ENCODE measurements around the gene MINK1. TPM values are rescaled to one million over a fixed set of nuclear protein-coding genes. Genes with fewer than 3 reads are reported as not detected.

MINK1 gene
- total RNA-seq, 1 donor from 2014 or later: 120 TPM

GRCh38 chr17:4932756-4933155 is 99.6 kb downstream of the MINK1 start:
- peaks cover 0 to 14% of the 10 kb centered on the region in 2 donors for H3K36me3 ChIP-seq
- no peaks in the 10 kb centered on the region for H3K27me3 ChIP-seq
- DNase-seq (ENCODE audit: extremely low spot score in 2 of 2): no peak
- TF ChIP-seq POLR2AphosphoS5 (IDR thresholded peaks at IDR 0.05; ENCODE audit: insufficient read depth in 1 of 2, low read depth in 1 of 2) (no peak), POLR2A (IDR thresholded peaks at IDR 0.05) (no peak), CTCF (IDR thresholded peaks at IDR 0.05) (no peak)
- intact Hi-C loops (cut with DNase I): no loop called here
- H3K9me3 ChIP-seq: no peaks in the 10 kb centered on the region
- H3K4me3 ChIP-seq: no peak overlapping the region
- no peak overlapping the region for H3K27ac ChIP-seq
- peaks cover 10% of the 10 kb centered on the region for H3K4me1 ChIP-seq

GRCh38 chr17:4933646-4934045 is 100.5 kb downstream of the MINK1 start:
- intact Hi-C loops (cut with DNase I): no loop called here
- peaks cover 0 to 20% of the 10 kb centered on the region in 2 donors for H3K36me3 ChIP-seq
- no peaks in the 10 kb centered on the region for H3K27me3 ChIP-seq
- H3K4me1 ChIP-seq: peaks cover 19% of the 10 kb centered on the region
- DNase-seq (ENCODE audit: extremely low spot score in 2 of 2): no peak
- TF ChIP-seq POLR2A (IDR thresholded peaks at IDR 0.05) (no peak), POLR2AphosphoS5 (IDR thresholded peaks at IDR 0.05; ENCODE audit: insufficient read depth in 1 of 2, low read depth in 1 of 2) (no peak)
- H3K9me3 ChIP-seq: no peaks in the 10 kb centered on the region
- no peak overlapping the region for H3K27ac ChIP-seq
- H3K4me3 ChIP-seq: no peak overlapping the region

GRCh38 chr17:4934173-4934979 is 101.2 kb downstream of the MINK1 start:
- intact Hi-C loops (cut with DNase I): no loop called here
- H3K4me1 ChIP-seq: peaks cover 27% of the 10 kb centered on the region
- no peaks in the 10 kb centered on the region for H3K27me3 ChIP-seq
- H3K4me3 ChIP-seq: no peak overlapping the region
- H3K27ac ChIP-seq: no peak overlapping the region
- DNase-seq (ENCODE audit: extremely low spot score in 2 of 2): no peak
- H3K36me3 ChIP-seq: peaks cover 0 to 20% of the 10 kb centered on the region in 2 donors
- no peaks in the 10 kb centered on the region for H3K9me3 ChIP-seq
- TF ChIP-seq POLR2AphosphoS5 (IDR thresholded peaks at IDR 0.05; ENCODE audit: insufficient read depth in 1 of 2, low read depth in 1 of 2) (no peak), CTCF (IDR thresholded peaks at IDR 0.05) (no peak), POLR2A (IDR thresholded peaks at IDR 0.05) (no peak)

GRCh38 chr17:4935650-4936049 is 102.5 kb downstream of the MINK1 start:
- H3K27ac ChIP-seq: no peak overlapping the region
- H3K27me3 ChIP-seq: no peaks in the 10 kb centered on the region
- H3K9me3 ChIP-seq: no peaks in the 10 kb centered on the region
- intact Hi-C loops (cut with DNase I): no loop called here
- DNase-seq (ENCODE audit: extremely low spot score in 2 of 2): no peak
- no peak overlapping the region for H3K4me3 ChIP-seq
- TF ChIP-seq POLR2A (IDR thresholded peaks at IDR 0.05) (no peak), POLR2AphosphoS5 (IDR thresholded peaks at IDR 0.05; ENCODE audit: insufficient read depth in 1 of 2, low read depth in 1 of 2) (no peak), CTCF (IDR thresholded peaks at IDR 0.05) (no peak)
- peaks cover 0 to 20% of the 10 kb centered on the region in 2 donors for H3K36me3 ChIP-seq
- peaks cover 28% of the 10 kb centered on the region for H3K4me1 ChIP-seq

- peaks cover 0 to 20% of the 10 kb centered on the region in 2 donors for H3K36me3 ChIP-seq
- no peak overlapping the region for H3K27ac ChIP-seq
- H3K27me3 ChIP-seq: no peaks in the 10 kb centered on the region
- TF ChIP-seq POLR2AphosphoS5 (IDR thresholded peaks at IDR 0.05; ENCODE audit: insufficient read depth in 1 of 2, low read depth in 1 of 2): no peak
- TF ChIP-seq CTCF (IDR thresholded peaks at IDR 0.05): no peak
- TF ChIP-seq POLR2A (IDR thresholded peaks at IDR 0.05): no peak
- no peak overlapping the region for H3K4me3 ChIP-seq
- DNase-seq (ENCODE audit: extremely low spot score in 2 of 2): no peak
- intact Hi-C loops (cut with DNase I): no loop called here
- H3K9me3 ChIP-seq: no peaks in the 10 kb centered on the region
- H3K4me1 ChIP-seq: peaks cover 36% of the 10 kb centered on the region
These were observed 103.3 kb downstream of the MINK1 start for GRCh38 chr17:4936436-4936835.
